ENCODE results near the gene SLC39A8. TPM values are rescaled to one million over a fixed set of nuclear protein-coding genes. Genes with fewer than 3 reads are reported as not detected.

The SLC39A8 gene
- total RNA-seq, 1 donor from 2014 or later = 6.6 TPM

DNA sequence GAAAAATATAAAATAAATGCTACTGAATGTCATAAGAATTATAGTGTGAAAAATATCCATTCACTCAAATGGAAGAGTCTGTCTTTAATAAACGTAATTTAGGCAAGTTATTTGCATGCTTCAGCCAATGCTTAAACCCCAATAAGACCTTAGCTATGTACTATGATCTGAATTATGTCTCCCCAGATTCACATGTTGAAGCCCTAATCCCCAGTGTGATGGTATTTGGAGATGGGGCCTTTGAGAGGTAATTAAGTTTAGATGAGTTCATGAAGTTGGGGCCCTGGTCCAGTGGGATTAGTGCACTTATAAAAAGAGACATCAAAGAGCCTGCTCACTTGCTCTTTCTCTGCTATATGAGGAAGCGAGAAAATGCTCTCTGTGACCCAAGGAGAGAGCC lies 28.7 kb downstream of the SLC39A8 start:
- no peak overlapping the region for H3K4me3 ChIP-seq (ENCODE audit: low read depth, low read length)
- TF ChIP-seq, protein P1, sequence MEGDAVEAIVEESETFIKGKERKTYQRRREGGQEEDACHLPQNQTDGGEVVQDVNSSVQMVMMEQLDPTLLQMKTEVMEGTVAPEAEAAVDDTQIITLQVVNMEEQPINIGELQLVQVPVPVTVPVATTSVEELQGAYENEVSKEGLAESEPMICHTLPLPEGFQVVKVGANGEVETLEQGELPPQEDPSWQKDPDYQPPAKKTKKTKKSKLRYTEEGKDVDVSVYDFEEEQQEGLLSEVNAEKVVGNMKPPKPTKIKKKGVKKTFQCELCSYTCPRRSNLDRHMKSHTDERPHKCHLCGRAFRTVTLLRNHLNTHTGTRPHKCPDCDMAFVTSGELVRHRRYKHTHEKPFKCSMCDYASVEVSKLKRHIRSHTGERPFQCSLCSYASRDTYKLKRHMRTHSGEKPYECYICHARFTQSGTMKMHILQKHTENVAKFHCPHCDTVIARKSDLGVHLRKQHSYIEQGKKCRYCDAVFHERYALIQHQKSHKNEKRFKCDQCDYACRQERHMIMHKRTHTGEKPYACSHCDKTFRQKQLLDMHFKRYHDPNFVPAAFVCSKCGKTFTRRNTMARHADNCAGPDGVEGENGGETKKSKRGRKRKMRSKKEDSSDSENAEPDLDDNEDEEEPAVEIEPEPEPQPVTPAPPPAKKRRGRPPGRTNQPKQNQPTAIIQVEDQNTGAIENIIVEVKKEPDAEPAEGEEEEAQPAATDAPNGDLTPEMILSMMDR (conservative IDR thresholded peaks at IDR 0.05; ENCODE audit: low read depth, low read length) = no peak
- no peak for DNase-seq (ENCODE audit: low read depth)

DNA sequence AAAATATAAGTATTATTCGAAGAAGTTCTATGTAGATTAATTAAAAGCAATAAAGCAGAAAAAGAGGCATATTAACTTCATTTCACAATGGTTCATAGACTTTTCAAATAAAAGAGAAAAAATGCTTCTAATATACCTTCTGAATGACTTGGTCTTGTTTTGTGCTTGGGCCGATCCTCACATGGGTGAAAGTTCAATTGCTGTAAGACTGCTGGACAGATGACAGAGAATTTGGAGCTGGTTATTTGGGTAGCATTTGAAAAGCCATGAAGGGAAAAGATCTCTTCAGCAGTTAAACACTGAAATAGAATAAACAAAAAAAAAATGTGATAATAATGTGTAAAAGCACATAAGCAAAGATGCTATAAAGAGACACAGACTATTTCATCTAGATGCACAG lies 29.8 kb downstream of the SLC39A8 start:
- H3K4me3 ChIP-seq (ENCODE audit: low read depth, low read length) = no peak overlapping the region
- TF ChIP-seq, protein P1 (conservative IDR thresholded peaks at IDR 0.05; ENCODE audit: low read depth, low read length) = no peak
- no peak for DNase-seq (ENCODE audit: low read depth)

- no peak overlapping the region for H3K4me3 ChIP-seq (ENCODE audit: low read depth, low read length)
- no peak for DNase-seq (ENCODE audit: low read depth)
- TF ChIP-seq, protein P1 (conservative IDR thresholded peaks at IDR 0.05; ENCODE audit: low read depth, low read length) = no peak
These were observed 32.9 kb downstream of the SLC39A8 start for GRCh38 chr4:102312417-102312816.

- TF ChIP-seq, protein P1 (conservative IDR thresholded peaks at IDR 0.05; ENCODE audit: low read depth, low read length) = no peak
These were observed 33.4 kb downstream of the SLC39A8 start for GRCh38 chr4:102311912-102312311.

GRCh38 chr4:102311407-102311806 lies 33.9 kb downstream of the SLC39A8 start:
- TF ChIP-seq, protein P1 (conservative IDR thresholded peaks at IDR 0.05; ENCODE audit: low read depth, low read length) = no peak
- no peak overlapping the region for H3K4me3 ChIP-seq (ENCODE audit: low read depth, low read length)
- no peak for DNase-seq (ENCODE audit: low read depth)

More at GRCh38 chr4:102311912-102312311, 33.4 kb downstream of the SLC39A8 start:
- no peak for DNase-seq (ENCODE audit: low read depth)
- H3K4me3 ChIP-seq (ENCODE audit: low read depth, low read length) = no peak overlapping the region

DNA sequence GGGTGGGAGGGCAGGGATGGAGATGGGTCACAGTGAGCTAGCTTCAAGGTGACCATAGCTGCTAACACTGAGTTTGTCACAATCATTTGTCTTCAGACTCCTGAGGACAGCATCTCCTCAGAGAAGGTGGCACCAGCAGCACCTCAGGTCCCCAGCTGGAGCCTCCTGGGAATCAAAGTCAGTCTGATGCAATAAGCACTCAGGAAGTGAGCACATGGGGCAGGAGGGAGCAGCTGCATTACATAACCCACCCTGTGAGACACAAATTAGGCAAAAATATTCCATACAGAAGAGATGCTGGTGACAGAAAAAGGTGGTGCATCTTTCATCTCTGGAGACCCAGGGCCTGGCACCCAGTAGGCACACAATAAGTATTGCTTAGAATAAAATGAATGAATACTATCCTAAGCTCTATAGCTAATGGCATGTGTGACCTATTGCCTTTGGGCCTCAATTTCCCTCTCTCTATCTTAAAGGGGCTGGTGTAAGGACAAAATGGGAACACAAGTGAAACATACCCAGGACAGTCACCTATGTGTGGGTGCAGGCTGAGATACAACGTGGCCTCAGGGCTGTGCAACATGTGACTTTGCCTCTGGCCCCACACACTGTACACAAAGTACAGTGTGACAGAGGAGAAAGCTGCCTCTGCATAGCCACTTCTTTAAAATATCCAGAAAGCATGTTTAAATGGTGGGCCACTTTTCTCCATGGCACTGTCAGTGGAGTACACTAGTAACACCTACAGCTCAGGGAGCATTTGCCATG lies 37.1 kb downstream of the SLC39A8 start:
- TF ChIP-seq, protein P1 (conservative IDR thresholded peaks at IDR 0.05; ENCODE audit: low read depth, low read length) = no peak
- H3K4me3 ChIP-seq (ENCODE audit: low read depth, low read length) = no peak overlapping the region
- no peak for DNase-seq (ENCODE audit: low read depth)

- TF ChIP-seq, protein P1 (conservative IDR thresholded peaks at IDR 0.05; ENCODE audit: low read depth, low read length) = no peak
- no peak overlapping the region for H3K4me3 ChIP-seq (ENCODE audit: low read depth, low read length)
- no peak for DNase-seq (ENCODE audit: low read depth)
These were observed 39.6 kb downstream of the SLC39A8 start for GRCh38 chr4:102305666-102306065.

Data from epithelial cell of proximal tubule (primary cell).